Neuronal stem cell (in vitro differentiated cells): Measurements from ENCODE around the gene CMIP.

ENCODE experiments used
- DNase-seq: peaks from one replicate; pipeline ENCODE4 v3.0.0-alpha.2; 2013; ENCODE audit warnings: low spot score
- H2AFZ ChIP-seq: one replicate; pipeline ENCODE4 v1.6.1; 2013; ENCODE audit warnings: mild to moderate bottlenecking, low read length, inconsistent platforms
- H2AK5ac ChIP-seq: 2 replicates; pipeline ENCODE4 v1.6.1; 2013; ENCODE audit warnings: low read depth, mild to moderate bottlenecking, inconsistent platforms, low read length, moderate library complexity, mixed read lengths
- H2BK120ac ChIP-seq: 2 replicates; pipeline ENCODE4 v1.6.1; 2013; ENCODE audit warnings: low read depth, mild to moderate bottlenecking, inconsistent platforms, low read length, moderate library complexity, mixed read lengths
- H2BK12ac ChIP-seq: one replicate; pipeline ENCODE4 v1.6.1; 2013; ENCODE audit warnings: low read length, inconsistent platforms
- H2BK15ac ChIP-seq: 2 replicates; pipeline ENCODE4 v1.6.1; 2013; ENCODE audit warnings: mild to moderate bottlenecking, low read length, inconsistent platforms, mixed read lengths
- H2BK5ac ChIP-seq: one replicate; pipeline ENCODE4 v1.6.1; 2013; ENCODE audit warnings: inconsistent platforms, mild to moderate bottlenecking, low read length, moderate library complexity
- H3K14ac ChIP-seq: one replicate; pipeline ENCODE4 v1.6.1; 2013; ENCODE audit warnings: low read length, inconsistent platforms
- H3K18ac ChIP-seq: 2 replicates; pipeline ENCODE4 v1.6.1; 2013; ENCODE audit warnings: low read length, inconsistent platforms
- H3K23ac ChIP-seq: 2 replicates; pipeline ENCODE4 v1.6.1; 2013; ENCODE audit warnings: low read depth, mild to moderate bottlenecking, mixed read lengths, low read length, inconsistent platforms; ENCODE audit not compliant: poor library complexity
- H3K27ac ChIP-seq: replicated peaks from 3 replicates; pipeline ENCODE4 v1.5.1; 2013; ENCODE audit warnings: low read length, inconsistent platforms
- H3K27me3 ChIP-seq, 3 experiments: 2 replicates each; pipeline ENCODE4 v1.6.1; 2013; ENCODE audit warnings: low read length in 3 of 3, mild to moderate bottlenecking in 2 of 3, inconsistent platforms in 1 of 3, low read depth in 1 of 3, mixed read lengths in 1 of 3, moderate library complexity in 1 of 3; ENCODE audit not compliant: control insufficient read depth in 3 of 3, insufficient read depth in 3 of 3
- H3K36me3 ChIP-seq, 2 donors: replicated peaks in 1 of 2; 2 replicates each; pipeline ENCODE4 v1.6.1; 2013; ENCODE audit warnings: low read length in 2 of 2; ENCODE audit not compliant: control insufficient read depth in 2 of 2, insufficient read depth in 2 of 2
- H3K4ac ChIP-seq: 2 replicates; pipeline ENCODE4 v1.6.1; 2013; ENCODE audit warnings: inconsistent platforms, mild to moderate bottlenecking, low read length, moderate library complexity
- H3K4me1 ChIP-seq, 2 donors: 1 replicate in 1 of 2; 2 replicates in 1 of 2; pipeline ENCODE4 v1.6.1; 2013; ENCODE audit warnings: low read length in 2 of 2, low read depth in 1 of 2; ENCODE audit not compliant: control insufficient read depth in 2 of 2, insufficient read depth in 1 of 2
- H3K4me2 ChIP-seq: one replicate; pipeline ENCODE4 v1.6.1; 2013; ENCODE audit warnings: mild to moderate bottlenecking, low read length, inconsistent platforms; ENCODE audit not compliant: insufficient read depth, poor library complexity, severe bottlenecking
- H3K4me3 ChIP-seq, 2 donors: 2 replicates each; pipeline ENCODE4 v1.5.1; 2013; ENCODE audit warnings: low read length in 2 of 2, mild to moderate bottlenecking in 2 of 2, inconsistent platforms in 1 of 2, moderate library complexity in 1 of 2
- H3K79me1 ChIP-seq: one replicate; pipeline ENCODE4 v1.6.1; 2013; ENCODE audit warnings: low read depth, mild to moderate bottlenecking, inconsistent platforms, low read length, moderate library complexity
- H3K9ac ChIP-seq: one replicate; pipeline ENCODE4 v1.6.1; 2013; ENCODE audit warnings: mild to moderate bottlenecking, low read depth, low read length, inconsistent platforms; ENCODE audit not compliant: poor library complexity
- H3K9me3 ChIP-seq, 2 donors: replicated peaks in 1 of 2; 2 replicates each; pipeline versions ENCODE3 to v1.6.1; 2013; ENCODE audit warnings: low read length in 2 of 2, mild to moderate bottlenecking in 2 of 2, inconsistent platforms in 1 of 2, low read depth in 1 of 2, mixed read lengths in 1 of 2, moderate library complexity in 1 of 2; ENCODE audit not compliant: control insufficient read depth in 2 of 2, insufficient read depth in 1 of 2
- H4K8ac ChIP-seq: one replicate; pipeline ENCODE4 v1.6.1; 2013; ENCODE audit warnings: low read depth, mild to moderate bottlenecking, inconsistent platforms, low read length, moderate library complexity
- H4K91ac ChIP-seq: one replicate; pipeline ENCODE4 v1.6.1; 2013; ENCODE audit warnings: low read length, low read depth, mild to moderate bottlenecking, inconsistent platforms; ENCODE audit not compliant: poor library complexity
- WGBS, 2 donors: extraction: QIAGEN DNeasy Blood & Tissue Kit; methylation state at CpG; one replicate each; pipeline ENCODE4 v1.1.7; 2013; ENCODE audit warnings: missing lambda C conversion rate in 2 of 2, mixed read lengths in 1 of 2; ENCODE audit not compliant: insufficient read length in 2 of 2, insufficient replicate concordance in 1 of 2; ENCODE audit errors: extremely low coverage in 2 of 2; 5-methylcytosine and 5-hydroxymethylcytosine counted together

CMIP gene

DNA sequence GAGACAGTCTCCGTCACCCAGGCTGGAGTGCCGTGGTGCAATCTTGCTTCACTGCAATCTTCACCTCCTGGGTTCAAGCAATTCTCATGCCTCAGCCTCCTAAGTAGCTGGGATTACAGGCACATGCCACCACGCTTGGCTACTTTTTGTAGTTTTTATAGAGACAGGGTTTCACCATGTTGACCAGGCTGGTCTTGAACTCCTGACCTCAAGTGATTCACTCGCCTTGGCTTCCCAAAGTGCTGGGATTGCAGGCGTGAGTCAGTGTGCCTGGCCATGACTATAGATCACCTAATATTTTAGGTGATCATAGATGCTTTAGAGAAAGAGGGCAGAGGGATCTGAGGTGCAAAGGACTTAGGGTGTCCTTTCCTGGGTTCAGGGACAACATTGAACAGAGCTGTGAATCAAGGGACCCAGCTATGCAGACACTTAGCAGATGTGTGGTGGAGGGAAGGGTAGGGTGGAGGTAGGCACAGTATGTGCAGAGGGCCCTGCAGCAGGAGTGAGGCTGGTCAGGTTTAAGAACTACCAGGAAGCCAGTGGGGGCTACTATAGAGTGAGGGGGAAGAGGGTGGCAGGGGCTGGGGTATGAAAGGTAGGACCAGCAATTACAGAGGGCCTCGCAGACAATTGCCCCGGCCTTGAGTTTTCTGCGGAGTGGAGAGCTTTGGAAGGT is 116.5 kb downstream of the CMIP start:
- H4K8ac ChIP-seq = no peak overlapping the region
- no peak overlapping the region for H3K23ac ChIP-seq
- H3K4me2 ChIP-seq = no peak overlapping the region
- no peaks in the 10 kb centered on the region for H3K9me3 ChIP-seq
- no peak overlapping the region for H4K91ac ChIP-seq
- H3K4me3 ChIP-seq = no peak overlapping the region
- no peak overlapping the region for H3K18ac ChIP-seq
- DNase-seq = no peak
- no peak overlapping the region for H2AFZ ChIP-seq
- H3K4ac ChIP-seq = no peak overlapping the region
- no peaks in the 10 kb centered on the region for H3K27me3 ChIP-seq
- no peak overlapping the region for H2BK15ac ChIP-seq
- no peak overlapping the region for H3K9ac ChIP-seq
- no peak overlapping the region for H3K27ac ChIP-seq
- no peak overlapping the region for H2BK12ac ChIP-seq
- no peak overlapping the region for H2BK5ac ChIP-seq
- WGBS, 2 donors = no CpG with 5 or more reads among the region's 8 CpGs
- peaks cover 6% of the 10 kb centered on the region for H3K79me1 ChIP-seq
- no peak overlapping the region for H2BK120ac ChIP-seq
- no peak overlapping the region for H2AK5ac ChIP-seq
- H3K14ac ChIP-seq = no peak overlapping the region
- H3K36me3 ChIP-seq = no peaks in the 10 kb centered on the region
- peaks cover 0 to 5% of the 10 kb centered on the region in 2 donors for H3K4me1 ChIP-seq

DNA sequence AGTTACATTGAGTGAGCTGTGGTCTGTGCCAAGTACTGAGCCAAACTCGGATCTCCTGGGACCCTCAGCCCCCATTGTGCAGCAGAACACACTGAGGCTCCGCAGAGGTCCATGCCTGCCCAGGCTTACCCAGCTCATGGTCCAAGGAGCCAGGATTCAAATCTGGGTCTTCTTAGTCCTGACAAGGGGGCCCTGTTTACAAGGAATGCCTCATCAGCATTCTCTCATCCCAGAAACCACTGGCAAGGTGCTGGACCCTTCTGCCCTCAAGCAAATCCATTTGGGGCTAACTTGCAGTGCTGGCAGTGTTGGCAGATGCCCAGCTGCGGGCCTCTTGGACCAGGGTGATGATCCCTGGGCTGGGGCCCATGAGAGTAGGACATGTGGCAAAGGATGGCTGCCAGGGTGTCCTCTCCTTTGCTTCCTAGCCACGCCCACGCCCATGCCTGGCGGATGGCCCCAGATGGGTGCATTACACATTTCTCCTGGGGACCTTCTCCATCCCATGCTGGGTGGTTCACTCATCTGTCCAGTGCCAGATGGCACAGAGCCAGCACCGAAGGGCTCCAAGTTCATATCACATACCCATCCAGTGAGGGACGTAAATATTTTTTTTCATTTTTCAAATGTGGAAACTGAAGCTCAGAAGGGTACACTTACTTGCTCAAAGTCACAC is 117.7 kb downstream of the CMIP start:
- no peak overlapping the region for H2BK120ac ChIP-seq
- no peak overlapping the region for H4K91ac ChIP-seq
- no peak overlapping the region for H2BK5ac ChIP-seq
- H3K36me3 ChIP-seq = no peaks in the 10 kb centered on the region
- H3K9me3 ChIP-seq = no peaks in the 10 kb centered on the region
- no peak overlapping the region for H2AFZ ChIP-seq
- DNase-seq = no peak
- H3K27me3 ChIP-seq = no peaks in the 10 kb centered on the region
- H3K9ac ChIP-seq = no peak overlapping the region
- H3K23ac ChIP-seq = no peak overlapping the region
- no peak overlapping the region for H3K27ac ChIP-seq
- no peak overlapping the region for H2BK12ac ChIP-seq
- peaks cover 0 to 5% of the 10 kb centered on the region in 2 donors for H3K4me1 ChIP-seq
- no peak overlapping the region for H2AK5ac ChIP-seq
- no peak overlapping the region for H3K4me2 ChIP-seq
- no peak overlapping the region for H3K4me3 ChIP-seq
- no peak overlapping the region for H3K14ac ChIP-seq
- peaks cover 6% of the 10 kb centered on the region for H3K79me1 ChIP-seq
- H2BK15ac ChIP-seq = no peak overlapping the region
- WGBS, 2 donors = no CpG with 5 or more reads among the region's 8 CpGs
- no peak overlapping the region for H3K4ac ChIP-seq
- H4K8ac ChIP-seq = no peak overlapping the region
- H3K18ac ChIP-seq = no peak overlapping the region

DNA sequence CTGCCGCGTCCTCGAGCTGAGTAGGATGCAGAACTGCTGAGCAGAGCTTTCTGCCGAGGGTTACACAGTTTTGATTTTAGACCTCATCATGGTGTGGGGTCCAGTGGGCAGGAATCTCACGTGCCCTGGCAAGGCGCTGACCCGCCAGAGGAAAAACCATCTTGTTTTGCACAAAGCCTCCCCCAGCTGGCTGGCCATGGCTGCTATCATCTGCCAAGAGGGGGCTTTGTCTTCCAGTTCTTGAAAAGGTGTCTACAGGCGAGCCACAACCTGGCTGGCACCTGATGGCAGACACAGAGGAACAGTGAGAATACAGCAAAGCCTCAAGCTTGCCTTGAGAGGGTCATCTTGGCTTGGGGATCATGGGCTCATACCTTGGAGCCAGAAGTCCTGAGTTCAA is 118.3 kb downstream of the CMIP start:
- H3K27ac ChIP-seq = no peak overlapping the region
- H2AK5ac ChIP-seq = no peak overlapping the region
- H4K91ac ChIP-seq = no peak overlapping the region
- H3K9me3 ChIP-seq = no peaks in the 10 kb centered on the region
- H3K79me1 ChIP-seq = peaks cover 6% of the 10 kb centered on the region
- H3K18ac ChIP-seq = no peak overlapping the region
- H2BK120ac ChIP-seq = no peak overlapping the region
- no peak overlapping the region for H2AFZ ChIP-seq
- H2BK12ac ChIP-seq = no peak overlapping the region
- H3K4me2 ChIP-seq = no peak overlapping the region
- peaks cover 0 to 5% of the 10 kb centered on the region in 2 donors for H3K4me1 ChIP-seq
- H3K4me3 ChIP-seq = no peak overlapping the region
- no peak overlapping the region for H2BK5ac ChIP-seq
- no peak overlapping the region for H3K23ac ChIP-seq
- DNase-seq = no peak
- H3K27me3 ChIP-seq = no peaks in the 10 kb centered on the region
- no CpG with 5 or more reads among the region's 8 CpGs for WGBS, 2 donors
- H2BK15ac ChIP-seq = no peak overlapping the region
- H3K14ac ChIP-seq = no peak overlapping the region
- no peak overlapping the region for H3K9ac ChIP-seq
- H3K36me3 ChIP-seq = no peaks in the 10 kb centered on the region
- H3K4ac ChIP-seq = no peak overlapping the region
- no peak overlapping the region for H4K8ac ChIP-seq

DNA sequence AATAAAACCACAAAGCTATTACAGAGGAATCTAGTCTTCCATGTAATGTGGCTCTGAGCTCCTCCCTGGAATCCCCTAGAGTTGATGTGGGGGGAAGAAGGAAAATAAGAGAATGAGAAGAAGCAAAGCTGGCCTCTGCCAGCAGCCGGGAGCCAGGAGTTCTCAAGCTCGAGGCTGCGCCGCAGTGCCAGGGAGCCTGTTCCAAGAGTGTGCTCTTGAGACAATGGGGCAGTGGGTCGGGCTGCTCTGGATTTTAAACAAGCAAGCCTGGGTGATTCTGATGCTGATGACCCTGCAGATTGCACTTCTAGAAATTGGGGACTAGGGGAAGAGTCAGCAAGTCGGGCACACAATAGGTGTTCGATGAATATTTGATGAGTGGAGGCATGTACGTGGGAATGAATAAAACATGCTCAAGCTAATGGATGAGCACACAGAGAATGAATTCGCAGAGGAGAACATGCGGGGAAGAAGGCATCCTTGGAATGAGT is 119.9 kb downstream of the CMIP start:
- Histone ChIP-seq H2BK15ac (no peak overlapping the region), H3K9ac (no peak overlapping the region), H3K4me1 (peaks cover 0 to 5% of the 10 kb centered on the region in 2 donors), H2BK5ac (no peak overlapping the region), H3K36me3 (no peaks in the 10 kb centered on the region), H3K23ac (no peak overlapping the region), H2BK12ac (no peak overlapping the region), H3K4me3 (no peak overlapping the region), H4K8ac (no peak overlapping the region), H3K4ac (no peak overlapping the region), H2BK120ac (no peak overlapping the region), H3K4me2 (no peak overlapping the region), H3K18ac (no peak overlapping the region), H3K14ac (no peak overlapping the region), H3K27me3 (no peaks in the 10 kb centered on the region), H2AK5ac (no peak overlapping the region), H3K9me3 (no peaks in the 10 kb centered on the region), H4K91ac (no peak overlapping the region), H3K79me1 (peaks cover 4% of the 10 kb centered on the region), H2AFZ (no peak overlapping the region), H3K27ac (no peak overlapping the region)
- no CpG with 5 or more reads among the region's 10 CpGs for WGBS, 2 donors
- DNase-seq = no peak
